Lower leg skin (tissue), 4 donors: ENCODE results near the gene FAM162A. TPM values are rescaled to one million over a fixed set of nuclear protein-coding genes. Genes with fewer than 3 reads are reported as not detected.
"Not testable (repeated sequence)": the region's sequence is repeated elsewhere in the genome, so short reads cannot be mapped to it uniquely, and the experiment has no call there.

Source experiments
- DNase-seq, 2 donors: peaks; one replicate each; pipeline ENCODE4 v3.0.0-alpha.2; 2019; ENCODE audit warnings: low spot score in 2 of 2
- H3K4me3 ChIP-seq: fragments of 200-600 bp; sonication (generic); 2 replicates; pipeline ENCODE4 v1.5.1; 2017; ENCODE audit warnings: mild to moderate bottlenecking, low read depth; ENCODE audit not compliant: poor library complexity, severe bottlenecking
- CTCF ChIP-seq, 3 donors: fragments of 450-650 bp; IDR thresholded peaks; one replicate each; pipeline ENCODE4 v1.5.1; 2016; ENCODE audit warnings: antibody characterized with exemption in 3 of 3, mild to moderate bottlenecking in 3 of 3, moderate library complexity in 2 of 3
- POLR2A ChIP-seq, 2 donors: fragments of 450-650 bp; IDR thresholded peaks; one replicate each; pipeline ENCODE4 v1.6.1; 2016 to 2017; ENCODE audit warnings: antibody characterized with exemption in 2 of 2, mild to moderate bottlenecking in 1 of 2, moderate library complexity in 1 of 2
- WGBS, 2 donors: methylation state at CpG; one replicate each; pipeline ENCODE4 v1.1.5; 2018; 5-methylcytosine and 5-hydroxymethylcytosine counted together
- intact Hi-C: fragments of 100-400 bp; cut with DNase I; formaldehyde crosslinking; loops from one replicate; pipeline ENCODE4 v1.15.0; 2023; ENCODE audit warnings: low total_unique reads
- total RNA-seq, 4 donors: library from RNA; depleted of rRNA; stranded (reverse); fragments of >200 nt; gene quantifications; one replicate each; pipeline ENCODE4 v1.1.0, GENCODE V29; 2016

The FAM162A gene
- total RNA-seq, 4 donors from 2014 or later = 34.2 to 85.7 (median 41.0) TPM

- 75 to 81% methylated on average over 2 of the region's 2 CpGs for WGBS, 2 donors
- no peak overlapping the region for H3K4me3 ChIP-seq
- TF ChIP-seq POLR2A (IDR thresholded peaks at IDR 0.05) (no peak), CTCF (IDR thresholded peaks at IDR 0.05) (no peak)
- intact Hi-C loops = no loop called here
- no peak for DNase-seq
Observed at GRCh38 chr3:122427857-122428471, 44.0 kb downstream of the FAM162A start.

- DNase-seq = no peak
- intact Hi-C loops = no loop called here
- H3K4me3 ChIP-seq = no peak overlapping the region
- TF ChIP-seq CTCF (IDR thresholded peaks at IDR 0.05) = no peak
- TF ChIP-seq POLR2A (IDR thresholded peaks at IDR 0.05) = no peak
- WGBS, 2 donors = 95 to 97% methylated on average over 2 of the region's 2 CpGs
Observed at GRCh38 chr3:122430371-122430770, 46.4 kb downstream of the FAM162A start.

- 96 to 100% methylated on average over 9 of the region's 9 CpGs for WGBS, 2 donors
- no peak for TF ChIP-seq POLR2A (IDR thresholded peaks at IDR 0.05)
- no peak for TF ChIP-seq CTCF (IDR thresholded peaks at IDR 0.05)
- H3K4me3 ChIP-seq = no peak overlapping the region
- intact Hi-C loops = no loop called here
- DNase-seq = no peak
Observed at GRCh38 chr3:122435950-122436349, 52.0 kb downstream of the FAM162A start.

GRCh38 chr3:122443090-122443489 lies 59.1 kb downstream of the FAM162A start:
- no peak for DNase-seq
- TF ChIP-seq CTCF (IDR thresholded peaks at IDR 0.05) (no peak), POLR2A (IDR thresholded peaks at IDR 0.05) (no peak)
- 78 to 84% methylated on average over 10 of the region's 10 CpGs for WGBS, 2 donors
- intact Hi-C loops = no loop called here
- H3K4me3 ChIP-seq = no peak overlapping the region

GRCh38 chr3:122443762-122444490 lies 59.9 kb downstream of the FAM162A start:
- WGBS, 2 donors = 77 to 82% methylated on average over 11 of the region's 11 CpGs

GRCh38 chr3:122444491-122444887 lies 60.5 kb downstream of the FAM162A start:
- DNase-seq, H3K4me3 ChIP-seq, intact Hi-C loops: not testable (repeated sequence)
- WGBS, 2 donors = 96 to 99% methylated on average over 5 of the region's 5 CpGs

More at GRCh38 chr3:122443762-122444490, 59.9 kb downstream of the FAM162A start:
- DNase-seq, H3K4me3 ChIP-seq, intact Hi-C loops: not testable (repeated sequence)

GRCh38 chr3:122448218-122448617 lies 64.2 kb downstream of the FAM162A start:
- DNase-seq, intact Hi-C loops, H3K4me3 ChIP-seq: not testable (repeated sequence)
- 97 to 98% methylated on average over 6 of the region's 6 CpGs for WGBS, 2 donors
